Astrocyte (in vitro differentiated cells and primary cell): ENCODE data around the gene ATP11C. TPM values are rescaled to one million over a fixed set of nuclear protein-coding genes. Genes with fewer than 3 reads are reported as not detected.
"Not testable (repeated sequence)": the region's sequence is repeated elsewhere in the genome, so short reads cannot be mapped to it uniquely, and the experiment has no call there.

Experiments used
- DNase-seq: peaks from one replicate; pipeline ENCODE4 v3.0.0-alpha.2; 2010; ENCODE audit warnings: low read depth
- FAIRE-seq: peaks from 2 replicates; lab custom pipeline; 2011; peaks lifted over from hg19 to GRCh38; lab: Jason Lieb, UNC
- H2AFZ ChIP-seq: 2 replicates; pipeline ENCODE4 v1.6.0; 2012; ENCODE audit warnings: low read depth, low read length, inconsistent platforms
- H3K27ac ChIP-seq: 2 replicates; pipeline ENCODE4 v1.5.1; 2011; ENCODE audit warnings: low read depth, low read length, inconsistent platforms
- H3K27me3 ChIP-seq: 2 replicates; pipeline ENCODE4 v1.6.0; 2011; ENCODE audit warnings: low read length, inconsistent platforms; ENCODE audit not compliant: insufficient read depth
- H3K36me3 ChIP-seq: 2 replicates; pipeline ENCODE4 v1.5.1; 2011; ENCODE audit warnings: low read length, inconsistent platforms; ENCODE audit not compliant: insufficient read depth
- H3K4me1 ChIP-seq: 2 replicates; pipeline ENCODE4 v1.5.1; 2011; ENCODE audit warnings: low read length, inconsistent platforms; ENCODE audit not compliant: insufficient read depth
- H3K4me2 ChIP-seq: 2 replicates; pipeline ENCODE4 v1.6.0; 2012; ENCODE audit warnings: low read length, inconsistent platforms
- H3K4me3 ChIP-seq: 2 replicates; pipeline ENCODE4 v1.5.1; 2011; ENCODE audit warnings: low read depth, mild to moderate bottlenecking, low read length, inconsistent platforms; ENCODE audit not compliant: insufficient read depth
- H3K79me2 ChIP-seq: 2 replicates; pipeline ENCODE4 v1.6.0; 2012; ENCODE audit warnings: mild to moderate bottlenecking, low read length, inconsistent platforms; ENCODE audit not compliant: insufficient read depth
- H3K9ac ChIP-seq: 2 replicates; pipeline ENCODE4 v1.6.0; 2012; ENCODE audit warnings: mild to moderate bottlenecking, low read length, inconsistent platforms
- H3K9me3 ChIP-seq: 2 replicates; pipeline ENCODE4 v1.5.1; 2012; ENCODE audit warnings: low read depth, mild to moderate bottlenecking, low read length, inconsistent platforms; ENCODE audit not compliant: insufficient read depth
- H4K20me1 ChIP-seq: 2 replicates; pipeline ENCODE4 v1.6.0; 2012; ENCODE audit warnings: low read length, inconsistent platforms; ENCODE audit not compliant: insufficient read depth
- H3K27ac Mint-ChIP-seq: one replicate; pipeline ENCODE4 v1.8.0; 2021; ENCODE audit warnings: mild to moderate bottlenecking, mixed read lengths; ENCODE audit not compliant: unreplicated experiment
- H3K27me3 Mint-ChIP-seq: one replicate; pipeline ENCODE4 v1.8.0; 2021; ENCODE audit warnings: low read depth, mixed read lengths; ENCODE audit not compliant: unreplicated experiment
- H3K36me3 Mint-ChIP-seq: one replicate; pipeline ENCODE4 v1.8.0; 2021; ENCODE audit warnings: low read depth, mixed read lengths; ENCODE audit not compliant: unreplicated experiment
- H3K4me1 Mint-ChIP-seq: one replicate; pipeline ENCODE4 v1.8.0; 2021; ENCODE audit warnings: low read depth, mixed read lengths; ENCODE audit not compliant: unreplicated experiment
- H3K4me3 Mint-ChIP-seq: one replicate; pipeline ENCODE4 v1.8.0; 2021; ENCODE audit warnings: mild to moderate bottlenecking, moderate library complexity, mixed read lengths; ENCODE audit not compliant: unreplicated experiment
- H3K9me3 Mint-ChIP-seq: one replicate; pipeline ENCODE4 v1.8.0; 2021; ENCODE audit warnings: mild to moderate bottlenecking, mixed read lengths; ENCODE audit not compliant: unreplicated experiment
- EZH2 ChIP-seq: IDR thresholded peaks from 2 replicates; pipeline ENCODE4 v1.6.1; 2012; ENCODE audit warnings: mild to moderate bottlenecking, low read length, inconsistent platforms; ENCODE audit not compliant: insufficient read depth
- total RNA-seq: library from RNA; stranded (reverse); gene quantifications from 2 replicates; pipeline ENCODE4 v1.2.1, GENCODE V29; 2021
- TF ChIP-seq, protein P1 (sequence below): IDR thresholded peaks from 2 replicates; pipeline ENCODE4 v1.5.1; 2011; ENCODE audit warnings: low read depth, mild to moderate bottlenecking, inconsistent platforms, low read length, moderate library complexity; ENCODE audit not compliant: insufficient read depth

Gene ATP11C
- total RNA-seq, 1 donor from 2014 or later, result 24.6 TPM

DNA sequence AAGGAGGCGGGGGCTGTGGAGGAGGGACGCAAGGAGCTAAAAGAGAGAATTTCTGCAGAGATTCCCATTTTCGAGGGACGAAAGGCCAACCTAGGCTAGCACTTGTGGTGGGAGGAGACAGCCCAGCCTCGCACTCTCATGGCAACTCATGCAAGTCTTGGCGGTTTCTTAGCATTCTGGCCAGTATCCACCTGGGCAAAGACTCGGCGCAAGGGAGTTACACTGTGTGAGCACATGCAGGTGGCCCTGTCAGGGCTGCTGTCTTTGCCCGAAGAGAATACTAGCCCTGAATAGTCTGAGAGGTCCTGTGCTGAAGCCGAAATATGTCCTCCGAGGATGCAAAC, 240.4 kb downstream of the ATP11C start:
- H3K27ac Mint-ChIP-seq, result no peak overlapping the region
- H3K4me2 ChIP-seq, result peak overlapping the region; percentile 80
- DNase-seq, result no peak
- H3K9ac ChIP-seq, result no peak overlapping the region
- no peaks in the 10 kb centered on the region for H3K4me1 ChIP-seq
- FAIRE-seq, result no peak
- TF ChIP-seq, protein P1, sequence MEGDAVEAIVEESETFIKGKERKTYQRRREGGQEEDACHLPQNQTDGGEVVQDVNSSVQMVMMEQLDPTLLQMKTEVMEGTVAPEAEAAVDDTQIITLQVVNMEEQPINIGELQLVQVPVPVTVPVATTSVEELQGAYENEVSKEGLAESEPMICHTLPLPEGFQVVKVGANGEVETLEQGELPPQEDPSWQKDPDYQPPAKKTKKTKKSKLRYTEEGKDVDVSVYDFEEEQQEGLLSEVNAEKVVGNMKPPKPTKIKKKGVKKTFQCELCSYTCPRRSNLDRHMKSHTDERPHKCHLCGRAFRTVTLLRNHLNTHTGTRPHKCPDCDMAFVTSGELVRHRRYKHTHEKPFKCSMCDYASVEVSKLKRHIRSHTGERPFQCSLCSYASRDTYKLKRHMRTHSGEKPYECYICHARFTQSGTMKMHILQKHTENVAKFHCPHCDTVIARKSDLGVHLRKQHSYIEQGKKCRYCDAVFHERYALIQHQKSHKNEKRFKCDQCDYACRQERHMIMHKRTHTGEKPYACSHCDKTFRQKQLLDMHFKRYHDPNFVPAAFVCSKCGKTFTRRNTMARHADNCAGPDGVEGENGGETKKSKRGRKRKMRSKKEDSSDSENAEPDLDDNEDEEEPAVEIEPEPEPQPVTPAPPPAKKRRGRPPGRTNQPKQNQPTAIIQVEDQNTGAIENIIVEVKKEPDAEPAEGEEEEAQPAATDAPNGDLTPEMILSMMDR, result no peak
- no peak for TF ChIP-seq EZH2
- no peak overlapping the region for H3K27ac ChIP-seq
- no peaks in the 10 kb centered on the region for H3K27me3 ChIP-seq
- H3K36me3 Mint-ChIP-seq, result no peaks in the 10 kb centered on the region
- no peaks in the 10 kb centered on the region for H3K9me3 ChIP-seq
- no peaks in the 10 kb centered on the region for H3K79me2 ChIP-seq
- H3K4me3 ChIP-seq, result no peak overlapping the region
- H3K27me3 Mint-ChIP-seq, result peaks cover 21% of the 10 kb centered on the region
- no peaks in the 10 kb centered on the region for H3K36me3 ChIP-seq
- no peaks in the 10 kb centered on the region for H3K9me3 Mint-ChIP-seq
- no peaks in the 10 kb centered on the region for H3K4me1 Mint-ChIP-seq
- no peaks in the 10 kb centered on the region for H4K20me1 ChIP-seq
- no peak overlapping the region for H3K4me3 Mint-ChIP-seq
- H2AFZ ChIP-seq, result peak overlapping the region; percentile 52

GRCh38 chrX:139691843-139692505, 240.9 kb downstream of the ATP11C start:
- Histone ChIP-seq H3K4me2 (peak overlapping the region; percentile 80), H3K79me2 (no peaks in the 10 kb centered on the region), H3K27ac (no peak overlapping the region), H3K36me3 (no peaks in the 10 kb centered on the region), H3K9me3 (no peaks in the 10 kb centered on the region), H4K20me1 (no peaks in the 10 kb centered on the region), H3K4me1 (no peaks in the 10 kb centered on the region), H3K9ac (no peak overlapping the region), H2AFZ (peak overlapping the region; percentile 52), H3K27me3 (no peaks in the 10 kb centered on the region), H3K4me3 (peak overlapping the region; percentile 42)
- Mint-ChIP-seq H3K36me3 (no peaks in the 10 kb centered on the region), H3K27ac (no peak overlapping the region), H3K4me1 (no peaks in the 10 kb centered on the region), H3K27me3 (peaks cover 21% of the 10 kb centered on the region), H3K4me3 (no peak overlapping the region), H3K9me3 (no peaks in the 10 kb centered on the region)
- DNase-seq (no peak), FAIRE-seq (no peak)
- TF ChIP-seq, protein P1, result no peak
- no peak for TF ChIP-seq EZH2

GRCh38 chrX:139691493-139691842, 241.4 kb downstream of the ATP11C start:
- no peak for TF ChIP-seq EZH2
- TF ChIP-seq, protein P1, result no peak
- Histone ChIP-seq H3K27ac (no peak overlapping the region), H3K9ac (no peak overlapping the region), H3K9me3 (no peaks in the 10 kb centered on the region), H3K4me2 (peak overlapping the region; percentile 80), H4K20me1 (no peaks in the 10 kb centered on the region), H3K4me3 (peak overlapping the region; percentile 42), H3K27me3 (no peaks in the 10 kb centered on the region), H3K4me1 (no peaks in the 10 kb centered on the region), H3K79me2 (no peaks in the 10 kb centered on the region), H3K36me3 (no peaks in the 10 kb centered on the region), H2AFZ (no peak overlapping the region)
- no peaks in the 10 kb centered on the region for H3K36me3 Mint-ChIP-seq
- FAIRE-seq (no peak), DNase-seq (no peak)
- no peak overlapping the region for H3K27ac Mint-ChIP-seq
- peak overlapping the region; percentile 68 for H3K4me3 Mint-ChIP-seq
- peaks cover 21% of the 10 kb centered on the region for H3K27me3 Mint-ChIP-seq
- H3K4me1 Mint-ChIP-seq, result no peaks in the 10 kb centered on the region
- no peaks in the 10 kb centered on the region for H3K9me3 Mint-ChIP-seq

DNA sequence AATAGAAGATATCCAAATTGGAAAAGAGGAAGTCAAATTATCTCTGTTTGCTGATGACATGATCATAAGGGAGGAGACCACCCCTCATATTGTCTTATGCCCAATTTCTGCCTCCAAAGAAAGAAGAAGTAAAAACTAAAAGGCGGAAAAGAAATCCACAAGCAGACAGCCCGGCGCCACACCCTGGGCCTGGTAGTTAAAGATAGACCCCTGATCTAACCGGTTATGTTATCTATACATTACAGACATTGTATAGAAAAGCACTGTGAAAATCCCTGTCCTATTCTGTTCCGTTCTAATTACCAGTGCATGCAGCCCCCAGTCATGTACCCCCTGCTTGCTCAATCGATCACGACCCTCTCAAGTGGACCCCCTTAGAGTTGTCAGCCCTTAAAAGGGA, 247.7 kb downstream of the ATP11C start:
- not testable (repeated sequence) for H3K36me3 Mint-ChIP-seq, DNase-seq, H3K9me3 Mint-ChIP-seq, H3K4me1 ChIP-seq, H3K27me3 ChIP-seq, H3K4me2 ChIP-seq, H3K79me2 ChIP-seq, H3K27ac ChIP-seq, H2AFZ ChIP-seq, H3K4me1 Mint-ChIP-seq, H3K27ac Mint-ChIP-seq, H3K27me3 Mint-ChIP-seq, H3K4me3 Mint-ChIP-seq, H3K9me3 ChIP-seq, H3K9ac ChIP-seq, H3K36me3 ChIP-seq, FAIRE-seq, H4K20me1 ChIP-seq, H3K4me3 ChIP-seq
